H1 (cell line): ENCODE measurements around the gene PEX5L. TPM values are rescaled to one million over a fixed set of nuclear protein-coding genes. Genes with fewer than 3 reads are reported as not detected.

Source experiments
- CHD1 ChIP-seq: IDR thresholded peaks from 2 replicates; pipeline ENCODE4 v1.6.1; 2012; ENCODE audit warnings: low read depth, low read length, improper control_type of control experiment
- HDAC2 ChIP-seq, 2 experiments: fragments of 300-600 bp in 1 of 2; sonication (generic) in 1 of 2; IDR thresholded peaks; 2 replicates each; pipeline ENCODE4 v1.6.1; 2011 to 2012; ENCODE audit warnings: low read depth in 2 of 2, low read length in 2 of 2, mild to moderate bottlenecking in 2 of 2, moderate library complexity in 2 of 2, borderline replicate concordance in 1 of 2, inconsistent platforms in 1 of 2
- polyA plus RNA-seq, 7 experiments: library from polyadenylated mRNA; depleted of rRNA in 3 of 7; stranded (reverse) in 5 of 7; unstranded in 2 of 7; fragments of >200 nt in 5 of 7; fragments of 200-250 nt in 2 of 7; gene quantifications; 1 replicate in 5 of 7; 2 replicates in 1 of 7; 4 replicates in 1 of 7; pipeline versions ENCODE4 v1.2.1 to v1.2.3, GENCODE V29; 2011 to 2013; ENCODE audit warnings: missing spikeins in 2 of 7, mixed read lengths in 2 of 7
- total RNA-seq: library from RNA; stranded (reverse); fragmentation: NEBNext Ultra II Directional; extraction: Animal tissue kit (Norgen Biotek cat#: 25700); gene quantifications from 2 replicates; pipeline ENCODE4 v1.2.1, GENCODE V29; 2021

PEX5L gene
- total and polyA plus RNA-seq, 2 of the 8 experiments (the other 6 are each of a cell fraction or from before 2014, with no cell fraction given): 0.80 to 4.2 TPM

GRCh38 chr3:179794355-179794754 is 242.4 kb downstream of the PEX5L start (continued):
- TF ChIP-seq HDAC2 (IDR thresholded peaks at IDR 0.05; ENCODE audit: borderline replicate concordance in 1 of 2, low read depth in 2 of 2, low read length in 2 of 2) (no peak), CHD1 (no peak)
- TF ChIP-seq, all 59 proteins: peak for 0
